Suppressor macrophage (primary cell): ENCODE results near the gene PDE8B.
"Not testable (repeated sequence)": the region's sequence is repeated elsewhere in the genome, so short reads cannot be mapped to it uniquely, and the experiment has no call there.

Experiments
- DNase-seq, 4 experiments: peaks; one replicate each; pipeline ENCODE4 v3.0.0-alpha.2; 2020 to 2022

The PDE8B gene

DNA sequence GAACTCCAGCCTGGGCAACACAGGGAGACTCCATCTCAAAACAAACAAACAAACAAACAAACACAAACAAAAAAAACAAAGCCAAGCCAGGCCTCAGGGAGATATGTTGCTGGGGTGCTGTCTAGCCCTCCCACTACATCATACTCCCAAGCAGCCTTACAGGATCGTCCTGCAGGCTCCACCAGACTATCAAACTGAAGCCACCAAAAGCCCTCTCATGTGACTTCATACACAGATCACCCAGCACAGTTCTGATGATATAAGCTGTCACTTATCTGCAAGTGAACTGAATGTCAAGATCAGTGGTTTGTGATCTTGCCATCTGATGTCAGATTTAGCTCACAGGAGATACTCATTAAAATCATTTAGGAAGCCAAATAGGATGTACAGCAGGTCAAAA, 238.4 kb downstream of the PDE8B start:
- peak in 1 of 4 experiments; percentile 16 for DNase-seq

DNA sequence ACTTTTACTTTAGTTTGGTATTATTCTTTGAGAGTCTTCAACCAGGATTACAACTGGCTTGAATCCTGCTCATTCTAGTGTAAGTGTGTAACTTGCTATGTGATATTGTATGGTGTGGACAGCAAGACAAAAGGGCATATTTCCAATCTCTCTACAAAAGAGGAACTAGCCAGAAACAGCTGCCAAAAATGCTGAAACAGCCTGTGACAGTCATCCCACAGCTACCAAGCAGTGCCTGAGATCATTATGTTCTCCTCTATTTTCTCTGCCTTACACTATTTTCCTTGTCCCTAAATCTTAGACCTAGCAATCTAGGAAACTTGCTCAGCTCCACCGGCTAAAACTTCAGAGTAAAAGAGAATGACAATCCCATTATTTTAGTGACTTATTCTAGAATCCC, 238.8 kb downstream of the PDE8B start:
- peak; percentile 67 to 84 (median 76) for DNase-seq

DNA sequence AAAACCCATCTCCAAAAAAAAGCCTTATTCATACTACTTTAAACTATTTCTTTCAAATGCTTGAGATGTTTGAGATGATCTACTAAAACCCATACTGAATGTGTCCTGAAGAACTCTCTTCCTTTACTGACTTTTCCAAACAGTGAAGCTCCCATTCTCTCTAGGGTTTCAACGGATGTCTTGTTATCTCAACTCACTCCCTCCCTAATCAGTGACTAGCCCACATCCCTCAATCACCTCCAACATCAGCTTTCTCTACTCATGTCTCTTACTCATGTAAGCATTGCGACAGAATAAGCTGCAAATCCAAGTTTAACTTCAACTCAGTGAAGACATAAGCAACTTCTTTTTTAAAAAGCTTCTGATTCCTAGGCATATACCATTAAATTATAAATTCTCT, 239.5 kb downstream of the PDE8B start:
- DNase-seq: peak; percentile 15 to 68 (median 43)

GRCh38 chr5:77452351-77452750, 241.9 kb downstream of the PDE8B start:
- no peak for DNase-seq

DNA sequence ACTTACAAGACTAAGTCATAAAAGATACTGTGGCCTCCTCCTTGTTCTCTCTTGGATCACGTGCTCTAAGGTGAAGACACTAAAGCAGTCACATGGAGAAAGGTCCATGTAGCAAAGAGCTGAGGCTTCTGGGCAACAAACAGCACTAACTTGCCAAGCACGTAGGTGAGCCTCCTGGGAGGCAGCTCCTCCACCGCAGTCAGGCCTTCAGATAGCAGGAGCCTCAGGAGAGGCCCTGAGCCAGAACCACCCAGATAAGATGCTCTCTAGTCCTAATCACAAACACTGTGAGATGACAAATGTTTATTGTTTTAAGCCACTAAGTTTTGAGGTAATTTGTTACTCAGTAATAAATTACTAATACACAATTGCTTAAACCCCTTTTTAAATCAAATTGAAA, 243.6 kb downstream of the PDE8B start:
- no peak for DNase-seq

DNA sequence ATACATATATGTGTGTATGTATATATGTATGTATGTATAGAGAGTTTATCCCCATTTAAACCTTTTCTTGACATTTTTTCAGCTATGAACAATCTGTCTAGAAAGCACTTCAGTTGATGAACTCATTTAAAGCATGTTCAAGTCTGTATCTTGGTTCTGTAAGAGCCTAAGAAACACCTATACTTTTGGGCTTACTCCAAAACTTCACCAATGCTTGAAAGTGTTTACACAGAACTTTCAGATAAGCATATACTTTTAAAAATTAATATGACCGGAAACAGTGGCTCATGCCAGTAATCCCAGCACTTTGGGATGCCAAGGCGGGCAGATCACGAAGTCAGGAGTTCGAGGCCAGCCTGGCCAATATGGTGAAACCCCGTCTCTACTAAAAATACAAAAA, 250.8 kb downstream of the PDE8B start:
- DNase-seq: no peak

- DNase-seq: peak in 1 of 4 experiments; percentile 28
Measured at GRCh38 chr5:77463905-77464304, 253.4 kb downstream of the PDE8B start.

DNA sequence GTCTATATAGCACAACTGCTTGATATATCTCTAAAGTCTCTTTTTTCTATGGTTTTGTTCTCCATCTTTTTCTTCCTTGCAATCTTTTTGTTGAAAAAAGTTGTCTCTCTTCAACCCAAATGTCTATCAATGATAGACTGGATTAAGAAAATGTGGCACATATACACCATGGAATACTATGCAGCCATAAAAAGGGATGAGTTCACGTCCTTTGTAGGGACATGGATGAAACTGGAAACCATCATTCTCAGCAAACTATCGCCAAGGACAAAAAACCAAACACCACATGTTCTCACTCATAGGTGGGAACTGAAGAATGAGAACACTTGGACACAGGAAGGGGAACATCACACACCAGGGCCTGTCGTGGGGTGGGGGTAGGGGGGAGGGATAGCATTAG, 258.4 kb downstream of the PDE8B start:
- DNase-seq: not testable (repeated sequence)

GRCh38 chr5:77475041-77475440, 264.6 kb downstream of the PDE8B start:
- not testable (repeated sequence) for DNase-seq
